HepG2 (cell line): ENCODE results near the gene TRIM22. TPM values are rescaled to one million over a fixed set of nuclear protein-coding genes. Genes with fewer than 3 reads are reported as not detected.

Experiments
- ATAC-seq: fragments of 200-7000 bp; cut with Tn5 transposase; 3 replicates; pipeline ENCODE4 v1.9.1; 2020; ENCODE audit warnings: mild to moderate bottlenecking, moderate library complexity
- BruUV-seq: library from RNA; stranded (reverse); fragments of 400-500 nt; replicated peaks from 2 replicates; lab custom pipeline; 2021; lab: Mats Ljungman, UMichigan
- CTCF ChIA-PET: fragments of 300-600 bp; formaldehyde crosslinking; extraction: SDS; loops from one replicate; lab custom pipeline; 2021; ENCODE audit warnings: low total read pairs, inconsistent platforms, low intra/inter-chr PET ratio; lab: Yijun Ruan, JAX
- POLR2A ChIA-PET: fragments of 350-600 bp; sonication (Branson Sonifier 250); formaldehyde crosslinking; loops from one replicate; lab custom pipeline; 2020; ENCODE audit warnings: antibody characterized with exemption, inconsistent platforms; lab: Yijun Ruan, JAX
- DNase-seq: peaks from one replicate; pipeline ENCODE4 v3.0.0-alpha.2; 2015; ENCODE audit warnings: low spot score
- FAIRE-seq: peaks from 3 replicates; lab custom pipeline; 2011; peaks lifted over from hg19 to GRCh38; lab: Jason Lieb, UNC
- H2AFZ ChIP-seq: one replicate; pipeline ENCODE4 v1.6.1; 2011; ENCODE audit warnings: low read length, inconsistent platforms
- H3K27ac ChIP-seq: fragments of 300-600 bp; 3 replicates; pipeline ENCODE4 v1.8.0; 2011; ENCODE audit warnings: mixed run types, mild to moderate bottlenecking, mixed read lengths, low read length, inconsistent platforms; ENCODE audit not compliant: insufficient read depth; ENCODE audit errors: extremely low read length
- H3K27me3 ChIP-seq, 2 experiments: fragments of 200-600 bp in 1 of 2; 2 replicates in 1 of 2; 3 replicates in 1 of 2; pipeline versions ENCODE4 v1.6.0 to v1.8.0; 2011; ENCODE audit warnings: low read length in 2 of 2, mild to moderate bottlenecking in 2 of 2, moderate library complexity in 2 of 2, inconsistent platforms in 1 of 2; ENCODE audit not compliant: insufficient read depth in 2 of 2, control insufficient read depth in 1 of 2
- H3K36me3 ChIP-seq, 2 experiments: fragments of 200-600 bp in 1 of 2; replicated peaks in 1 of 2; 2 replicates in 1 of 2; 3 replicates in 1 of 2; pipeline versions ENCODE4 v1.5.1 to v1.8.0; 2011; ENCODE audit warnings: low read length in 2 of 2, inconsistent platforms in 1 of 2; ENCODE audit not compliant: insufficient read depth in 2 of 2, control insufficient read depth in 1 of 2
- H3K4me1 ChIP-seq: 2 replicates; pipeline ENCODE4 v1.5.1; 2012; ENCODE audit warnings: low read length, inconsistent platforms; ENCODE audit not compliant: insufficient read depth
- H3K4me2 ChIP-seq: 2 replicates; pipeline ENCODE4 v1.6.0; 2011; ENCODE audit warnings: low read depth, low read length, inconsistent platforms
- H3K4me3 ChIP-seq, 3 experiments: fragments of 200-600 bp in 1 of 3; sonication (generic), shearing (Covaris generic) in 1 of 3; replicated peaks in 1 of 3; 2 replicates each; pipeline ENCODE4 v1.5.1; 2011 to 2016; ENCODE audit warnings: low read length in 3 of 3, inconsistent platforms in 2 of 3, low read depth in 2 of 3, mild to moderate bottlenecking in 2 of 3, control low read depth in 1 of 3, mixed read lengths in 1 of 3; ENCODE audit not compliant: insufficient read depth in 1 of 3
- H3K79me2 ChIP-seq: one replicate; pipeline ENCODE4 v1.6.1; 2011; ENCODE audit warnings: low read length, inconsistent platforms; ENCODE audit not compliant: insufficient read depth
- H3K9ac ChIP-seq: 2 replicates; pipeline ENCODE4 v1.6.0; 2011; ENCODE audit warnings: mild to moderate bottlenecking, low read depth, low read length, inconsistent platforms; ENCODE audit not compliant: insufficient read depth
- H3K9me3 ChIP-seq: 2 replicates; pipeline ENCODE4 v1.5.1; 2012; ENCODE audit warnings: mild to moderate bottlenecking, low read length
- H4K20me1 ChIP-seq: 2 replicates; pipeline ENCODE4 v1.6.0; 2011; ENCODE audit warnings: inconsistent platforms, mild to moderate bottlenecking, low read length, moderate library complexity; ENCODE audit not compliant: insufficient read depth
- ATF7-NPFF ChIP-seq: sonication (generic); formaldehyde crosslinking; IDR thresholded peaks from 2 replicates; pipeline ENCODE4 v1.8.1; 2023; ENCODE audit warnings: mild to moderate bottlenecking, low read depth, missing genetic modification reagents, moderate library complexity
- ESRRA ChIP-seq: sonication (generic); formaldehyde crosslinking; IDR thresholded peaks from 2 replicates; pipeline ENCODE4 v1.5.1; 2020; ENCODE audit warnings: mild to moderate bottlenecking, low read depth, missing genetic modification reagents
- ETS1 ChIP-seq: sonication (generic); formaldehyde crosslinking; IDR thresholded peaks from 2 replicates; pipeline ENCODE4 v1.4.0; 2020; ENCODE audit warnings: missing genetic modification reagents
- FLYWCH1 ChIP-seq: sonication (generic); formaldehyde crosslinking; IDR thresholded peaks from 2 replicates; pipeline ENCODE4 v1.8.1; 2023; ENCODE audit warnings: mild to moderate bottlenecking, missing genetic modification reagents
- KDM2A ChIP-seq: sonication (generic); formaldehyde crosslinking; IDR thresholded peaks from 2 replicates; pipeline ENCODE4 v1.4.0; 2020; ENCODE audit warnings: low read depth, missing genetic modification reagents, borderline replicate concordance
- PAX8 ChIP-seq: sonication (generic); formaldehyde crosslinking; IDR thresholded peaks from 2 replicates; pipeline ENCODE4 v1.8.0; 2022; ENCODE audit warnings: mild to moderate bottlenecking, missing genetic modification reagents, borderline replicate concordance
- PBX3 ChIP-seq: sonication (generic); formaldehyde crosslinking; IDR thresholded peaks from 2 replicates; pipeline ENCODE4 v1.8.1; 2023; ENCODE audit warnings: missing genetic modification reagents, inconsistent platforms, borderline replicate concordance
- POLR2A ChIP-seq, 2 experiments: IDR thresholded peaks; 2 replicates each; pipeline ENCODE4 v1.6.1; 2011; ENCODE audit warnings: low read depth in 2 of 2, low read length in 2 of 2, mild to moderate bottlenecking in 1 of 2, moderate library complexity in 1 of 2; ENCODE audit not compliant: insufficient read depth in 1 of 2
- RAD21 ChIP-seq: fragments of 450-650 bp; formaldehyde crosslinking; IDR thresholded peaks from 2 replicates; pipeline ENCODE4 v1.5.0; 2020; ENCODE audit warnings: mild to moderate bottlenecking
- REXO4 ChIP-seq: sonication (generic); formaldehyde crosslinking; IDR thresholded peaks from 2 replicates; pipeline ENCODE4 v1.8.0; 2022; ENCODE audit warnings: missing genetic modification reagents, mild to moderate bottlenecking, borderline replicate concordance
- SAFB2 ChIP-seq: sonication (generic); formaldehyde crosslinking; IDR thresholded peaks from 2 replicates; pipeline ENCODE4 v1.5.1; 2020; ENCODE audit warnings: missing genetic modification reagents, low read depth, mild to moderate bottlenecking, borderline replicate concordance
- ZBTB39 ChIP-seq: sonication (generic); formaldehyde crosslinking; IDR thresholded peaks from 2 replicates; pipeline ENCODE4 v1.5.0; 2020; ENCODE audit warnings: missing genetic modification reagents
- ZNF605 ChIP-seq: sonication (generic); formaldehyde crosslinking; IDR thresholded peaks from 2 replicates; pipeline ENCODE4 v1.8.0; 2022; ENCODE audit warnings: mild to moderate bottlenecking, missing genetic modification reagents
- in situ Hi-C: cut with HindIII; loops from 2 replicates; pipeline ENCODE4 v1.10.0; 2017; ENCODE audit warnings: low pct_unique_long_range_greater_than_20kb; ENCODE audit not compliant: extremely low pct_ligation_motif_present
- intact Hi-C: fragments of 100-400 bp; cut with micrococcal nuclease; formaldehyde crosslinking; loops from one replicate; pipeline ENCODE4 v1.10.0; 2022; ENCODE audit not compliant: unreplicated experiment
- polyA plus RNA-seq, 8 experiments: library from polyadenylated mRNA; depleted of rRNA in 3 of 8; stranded (reverse) in 7 of 8; unstranded in 1 of 8; fragments of >200 nt; fragmentation: Illumina TruSeq in 4 of 8; extraction: Trizol in 4 of 8; gene quantifications; 2 replicates each; pipeline versions ENCODE4 v1.2.1 to v1.2.3, GENCODE V29; 2011 to 2016; ENCODE audit warnings: low read depth in 4 of 8, missing spikeins in 1 of 8, mixed read lengths in 1 of 8; ENCODE audit not compliant: insufficient read depth in 1 of 8
- total RNA-seq, 5 experiments: library from RNA; depleted of rRNA; stranded (reverse); fragments of >200 nt; fragmentation: Illumina TruSeq; extraction: Trizol; gene quantifications; 2 replicates each; pipeline ENCODE4 v1.2.3, GENCODE V29; 2016; ENCODE audit warnings: low read depth in 1 of 5
- TF ChIP-seq, protein P1 (sequence below): sonication (generic); formaldehyde crosslinking; IDR thresholded peaks from 2 replicates; pipeline ENCODE4 v1.8.1; 2023; ENCODE audit warnings: mild to moderate bottlenecking, inconsistent platforms, moderate library complexity, missing genetic modification reagents, borderline replicate concordance
- TF ChIP-seq, protein P2 (sequence below): sonication (generic); formaldehyde crosslinking; IDR thresholded peaks from 2 replicates; pipeline ENCODE4 v1.5.1; 2020; ENCODE audit warnings: missing genetic modification reagents, mild to moderate bottlenecking, borderline replicate concordance

Gene TRIM22
- total and polyA plus RNA-seq, 2 of the 13 experiments (the other 11 are each of a cell fraction or from before 2014, with no cell fraction given): 2.4 to 3.2 TPM

DNA sequence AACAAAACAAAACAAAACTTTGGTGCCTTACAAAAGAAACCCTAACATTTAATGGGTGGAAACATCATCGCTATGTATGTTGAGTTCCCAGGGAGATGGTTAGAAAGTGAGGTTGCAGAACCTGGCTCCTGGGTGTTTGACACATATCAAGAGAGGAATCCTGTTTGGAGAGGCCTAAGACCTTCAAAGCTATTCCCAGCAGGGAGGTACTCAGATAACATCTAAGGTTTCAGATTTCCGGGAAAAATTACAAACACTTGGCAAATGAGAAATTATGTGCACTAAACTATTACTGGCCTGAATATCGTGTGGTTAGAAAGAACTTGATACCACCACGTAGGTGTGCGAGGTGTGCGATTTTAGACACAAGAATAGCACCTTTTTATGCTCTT lies 23.2 kb upstream of the TRIM22 start (continued):
- TF ChIP-seq ETS1 (CRISPR knock-in tag): no peak

DNA sequence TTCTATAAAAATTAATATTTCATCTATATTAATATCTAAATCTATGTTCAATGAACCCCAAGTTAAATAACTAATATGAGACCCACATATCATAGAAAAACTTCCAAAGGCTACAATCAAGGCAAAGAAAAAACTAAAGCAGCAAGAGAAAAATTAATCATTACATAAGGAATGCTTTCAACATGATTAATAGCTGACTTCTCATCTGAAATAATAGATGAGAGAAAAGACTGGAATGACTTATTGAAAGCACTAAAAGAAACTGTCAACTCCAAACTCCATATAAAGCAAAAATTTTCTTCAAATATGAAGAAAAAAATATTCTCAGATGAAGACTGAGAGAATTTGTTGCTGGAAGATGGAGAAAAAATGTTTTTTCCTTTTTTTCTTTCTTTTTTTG lies 17.8 kb upstream of the TRIM22 start:
- Histone ChIP-seq H3K9ac (no peak overlapping the region), H3K4me2 (no peak overlapping the region), H2AFZ (no peak overlapping the region), H3K4me1 (no peaks in the 10 kb centered on the region), H3K4me3 (no peak overlapping the region), H3K36me3 (peaks cover 0 to 2% of the 10 kb centered on the region in 2 experiments; a peak in 3 of 5 replicates), H4K20me1 (no peaks in the 10 kb centered on the region), H3K79me2 (no peaks in the 10 kb centered on the region), H3K27me3 (no peaks in the 10 kb centered on the region), H3K27ac (no peak overlapping the region), H3K9me3 (no peaks in the 10 kb centered on the region)
- CTCF ChIA-PET: no interaction called here
- ATAC-seq (no peak), DNase-seq (no peak), FAIRE-seq (no peak)
- POLR2A ChIA-PET: no interaction called here
- BruUV-seq: no TSS peak
- intact Hi-C loops: no loop called here
- in situ Hi-C loops: no loop called here
- TF ChIP-seq ZNF605 (CRISPR knock-in tag): no peak
- no peak for TF ChIP-seq PBX3
- TF ChIP-seq ATF7-NPFF (CRISPR knock-in tag): no peak
- TF ChIP-seq SAFB2 (CRISPR knock-in tag): no peak
- TF ChIP-seq, protein P1, sequence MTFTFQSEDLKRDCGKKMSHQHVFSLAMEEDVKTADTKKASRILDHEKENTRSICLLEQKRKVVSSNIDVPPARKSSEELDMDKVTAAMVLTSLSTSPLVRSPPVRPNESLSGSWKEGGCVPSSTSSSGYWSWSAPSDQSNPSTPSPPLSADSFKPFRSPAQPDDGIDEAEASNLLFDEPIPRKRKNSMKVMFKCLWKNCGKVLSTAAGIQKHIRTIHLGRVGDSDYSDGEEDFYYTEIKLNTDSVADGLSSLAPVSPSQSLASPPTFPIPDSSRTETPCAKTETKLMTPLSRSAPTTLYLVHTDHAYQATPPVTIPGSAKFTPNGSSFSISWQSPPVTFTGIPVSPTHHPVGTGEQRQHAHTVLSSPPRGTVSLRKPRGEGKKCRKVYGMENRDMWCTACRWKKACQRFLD: no peak
- TF ChIP-seq PAX8 (CRISPR knock-in tag): no peak
- TF ChIP-seq, protein P2, sequence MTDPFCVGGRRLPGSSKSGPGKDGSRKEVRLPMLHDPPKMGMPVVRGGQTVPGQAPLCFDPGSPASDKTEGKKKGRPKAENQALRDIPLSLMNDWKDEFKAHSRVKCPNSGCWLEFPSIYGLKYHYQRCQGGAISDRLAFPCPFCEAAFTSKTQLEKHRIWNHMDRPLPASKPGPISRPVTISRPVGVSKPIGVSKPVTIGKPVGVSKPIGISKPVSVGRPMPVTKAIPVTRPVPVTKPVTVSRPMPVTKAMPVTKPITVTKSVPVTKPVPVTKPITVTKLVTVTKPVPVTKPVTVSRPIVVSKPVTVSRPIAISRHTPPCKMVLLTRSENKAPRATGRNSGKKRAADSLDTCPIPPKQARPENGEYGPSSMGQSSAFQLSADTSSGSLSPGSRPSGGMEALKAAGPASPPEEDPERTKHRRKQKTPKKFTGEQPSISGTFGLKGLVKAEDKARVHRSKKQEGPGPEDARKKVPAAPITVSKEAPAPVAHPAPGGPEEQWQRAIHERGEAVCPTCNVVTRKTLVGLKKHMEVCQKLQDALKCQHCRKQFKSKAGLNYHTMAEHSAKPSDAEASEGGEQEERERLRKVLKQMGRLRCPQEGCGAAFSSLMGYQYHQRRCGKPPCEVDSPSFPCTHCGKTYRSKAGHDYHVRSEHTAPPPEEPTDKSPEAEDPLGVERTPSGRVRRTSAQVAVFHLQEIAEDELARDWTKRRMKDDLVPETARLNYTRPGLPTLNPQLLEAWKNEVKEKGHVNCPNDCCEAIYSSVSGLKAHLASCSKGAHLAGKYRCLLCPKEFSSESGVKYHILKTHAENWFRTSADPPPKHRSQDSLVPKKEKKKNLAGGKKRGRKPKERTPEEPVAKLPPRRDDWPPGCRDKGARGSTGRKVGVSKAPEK (CRISPR knock-in tag): no peak
- no peak for TF ChIP-seq ESRRA (CRISPR knock-in tag)
- no peak for TF ChIP-seq KDM2A (CRISPR knock-in tag)
- no peak for TF ChIP-seq RAD21 (CRISPR knock-in tag)
- no peak for TF ChIP-seq REXO4 (CRISPR knock-in tag)
- no peak for TF ChIP-seq FLYWCH1 (CRISPR knock-in tag)
- TF ChIP-seq ZBTB39 (CRISPR knock-in tag): no peak
- no peak for TF ChIP-seq POLR2A (IDR thresholded peaks at IDR 0.05; ENCODE audit: insufficient read depth in 1 of 2, low read depth in 2 of 2, low read length in 2 of 2)
